ENCODE results near the gene ITGB6.
A peak's percentile ranks its signal among the peaks of the same experiment; 100 is the strongest.

The ITGB6 gene

DNA sequence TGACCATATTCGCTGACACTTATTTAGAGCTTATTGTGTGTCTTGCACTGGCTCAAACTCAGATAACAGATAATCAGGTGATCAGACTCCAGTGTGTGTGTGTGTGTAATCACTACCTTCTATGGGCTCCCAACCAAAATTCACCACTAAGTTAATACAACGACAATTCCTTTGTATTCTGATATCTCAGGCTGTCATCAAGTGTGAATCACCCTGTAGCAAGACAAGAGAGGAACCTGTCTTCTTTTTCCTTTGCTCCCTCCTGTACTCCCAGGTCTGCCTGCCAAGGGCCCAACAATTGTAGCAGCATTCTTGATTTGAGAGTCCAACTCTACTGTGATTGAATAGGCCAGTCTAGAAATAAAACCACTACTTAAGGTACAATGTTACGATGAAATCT, 25.8 kb downstream of the ITGB6 start:
- TF ChIP-seq, protein P1, sequence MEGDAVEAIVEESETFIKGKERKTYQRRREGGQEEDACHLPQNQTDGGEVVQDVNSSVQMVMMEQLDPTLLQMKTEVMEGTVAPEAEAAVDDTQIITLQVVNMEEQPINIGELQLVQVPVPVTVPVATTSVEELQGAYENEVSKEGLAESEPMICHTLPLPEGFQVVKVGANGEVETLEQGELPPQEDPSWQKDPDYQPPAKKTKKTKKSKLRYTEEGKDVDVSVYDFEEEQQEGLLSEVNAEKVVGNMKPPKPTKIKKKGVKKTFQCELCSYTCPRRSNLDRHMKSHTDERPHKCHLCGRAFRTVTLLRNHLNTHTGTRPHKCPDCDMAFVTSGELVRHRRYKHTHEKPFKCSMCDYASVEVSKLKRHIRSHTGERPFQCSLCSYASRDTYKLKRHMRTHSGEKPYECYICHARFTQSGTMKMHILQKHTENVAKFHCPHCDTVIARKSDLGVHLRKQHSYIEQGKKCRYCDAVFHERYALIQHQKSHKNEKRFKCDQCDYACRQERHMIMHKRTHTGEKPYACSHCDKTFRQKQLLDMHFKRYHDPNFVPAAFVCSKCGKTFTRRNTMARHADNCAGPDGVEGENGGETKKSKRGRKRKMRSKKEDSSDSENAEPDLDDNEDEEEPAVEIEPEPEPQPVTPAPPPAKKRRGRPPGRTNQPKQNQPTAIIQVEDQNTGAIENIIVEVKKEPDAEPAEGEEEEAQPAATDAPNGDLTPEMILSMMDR (IDR thresholded peaks at IDR 0.05; ENCODE audit: low read depth, low read length) = no peak
- no peak overlapping the region for H3K4me3 ChIP-seq (ENCODE audit: low read depth, low read length)
- H3K27me3 ChIP-seq (ENCODE audit: insufficient read depth, low read depth, severe bottlenecking) = no peaks in the 10 kb centered on the region
- no peak for DNase-seq
- H3K9me3 ChIP-seq (ENCODE audit: severe bottlenecking) = no peaks in the 10 kb centered on the region
- H3K27ac ChIP-seq = no peak overlapping the region
- H3K36me3 ChIP-seq = no peaks in the 10 kb centered on the region

DNA sequence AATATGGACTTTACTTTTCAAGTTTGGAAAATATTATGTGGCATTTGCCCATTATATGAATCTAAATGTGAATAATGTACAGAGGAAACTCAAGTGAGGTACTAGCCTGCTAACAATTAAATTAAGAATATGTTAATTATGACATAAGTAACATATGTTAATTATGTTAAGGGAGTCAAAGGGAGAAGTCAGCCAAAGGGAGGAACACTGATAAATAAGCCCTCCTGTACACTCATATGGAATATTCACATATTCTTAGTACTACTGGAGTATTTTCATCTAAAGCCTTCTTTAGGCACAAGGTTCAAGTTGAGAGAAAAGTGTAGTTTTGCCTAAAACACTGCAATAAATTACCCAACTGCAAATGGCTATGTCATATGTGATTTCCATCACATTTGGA, 30.1 kb downstream of the ITGB6 start:
- TF ChIP-seq, protein P1 (IDR thresholded peaks at IDR 0.05; ENCODE audit: low read depth, low read length) = no peak
- DNase-seq = no peak
- Histone ChIP-seq H3K9me3 (ENCODE audit: severe bottlenecking) (no peaks in the 10 kb centered on the region), H3K27me3 (ENCODE audit: insufficient read depth, low read depth, severe bottlenecking) (no peaks in the 10 kb centered on the region), H3K27ac (no peak overlapping the region), H3K4me3 (ENCODE audit: low read depth, low read length) (no peak overlapping the region), H3K36me3 (no peaks in the 10 kb centered on the region)

GRCh38 chr2:160169471-160169870, 30.6 kb downstream of the ITGB6 start:
- no peak overlapping the region for H3K27ac ChIP-seq
- H3K9me3 ChIP-seq (ENCODE audit: severe bottlenecking) = no peaks in the 10 kb centered on the region
- no peak overlapping the region for H3K4me3 ChIP-seq (ENCODE audit: low read depth, low read length)
- TF ChIP-seq, protein P1 (IDR thresholded peaks at IDR 0.05; ENCODE audit: low read depth, low read length) = no peak
- no peaks in the 10 kb centered on the region for H3K36me3 ChIP-seq
- no peak for DNase-seq
- H3K27me3 ChIP-seq (ENCODE audit: insufficient read depth, low read depth, severe bottlenecking) = no peaks in the 10 kb centered on the region

GRCh38 chr2:160168878-160169277, 31.2 kb downstream of the ITGB6 start:
- Histone ChIP-seq H3K9me3 (ENCODE audit: severe bottlenecking) (no peaks in the 10 kb centered on the region), H3K4me3 (ENCODE audit: low read depth, low read length) (no peak overlapping the region), H3K27me3 (ENCODE audit: insufficient read depth, low read depth, severe bottlenecking) (no peaks in the 10 kb centered on the region), H3K36me3 (no peaks in the 10 kb centered on the region), H3K27ac (no peak overlapping the region)
- TF ChIP-seq, protein P1 (IDR thresholded peaks at IDR 0.05; ENCODE audit: low read depth, low read length) = no peak
- DNase-seq = no peak

DNA sequence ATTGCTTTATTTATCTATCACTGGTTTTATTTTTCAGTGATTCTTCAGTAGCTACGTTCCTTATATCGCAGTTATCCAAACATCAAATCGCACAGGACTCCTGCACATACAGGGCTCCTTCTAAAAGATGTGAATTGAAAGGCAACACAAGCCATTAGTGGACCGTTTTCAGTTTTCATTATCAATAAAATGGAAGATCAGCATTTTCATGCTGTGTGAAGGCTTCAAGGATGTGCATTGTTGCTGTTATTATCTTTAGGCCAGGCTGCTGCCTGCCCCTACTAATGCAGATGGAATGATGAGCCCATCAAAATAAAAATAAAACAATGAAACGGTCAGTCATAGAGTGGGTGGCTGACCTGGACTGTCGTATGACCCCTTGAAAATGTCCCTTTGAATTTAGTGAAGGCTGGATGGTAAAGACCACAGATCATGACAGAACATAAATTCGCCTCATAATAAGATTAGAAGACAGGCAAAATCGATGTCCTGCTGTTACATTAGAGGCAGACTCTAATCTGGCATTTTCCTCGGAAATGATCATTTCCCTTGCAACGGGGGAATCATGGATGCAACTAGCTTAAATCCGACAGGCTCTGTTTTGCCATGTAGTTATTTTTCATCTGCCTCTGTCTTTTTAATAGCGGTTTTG, 32.9 kb downstream of the ITGB6 start:
- Histone ChIP-seq H3K9me3 (ENCODE audit: severe bottlenecking) (no peaks in the 10 kb centered on the region), H3K27me3 (ENCODE audit: insufficient read depth, low read depth, severe bottlenecking) (no peaks in the 10 kb centered on the region), H3K36me3 (no peaks in the 10 kb centered on the region), H3K27ac (no peak overlapping the region), H3K4me3 (ENCODE audit: low read depth, low read length) (no peak overlapping the region)
- DNase-seq = peak; percentile 22
- TF ChIP-seq, protein P1 (IDR thresholded peaks at IDR 0.05; ENCODE audit: low read depth, low read length) = no peak

GRCh38 chr2:160165996-160166395, 34.1 kb downstream of the ITGB6 start:
- H3K27me3 ChIP-seq (ENCODE audit: insufficient read depth, low read depth, severe bottlenecking) = no peaks in the 10 kb centered on the region
- no peak overlapping the region for H3K27ac ChIP-seq
- H3K4me3 ChIP-seq (ENCODE audit: low read depth, low read length) = no peak overlapping the region
- no peaks in the 10 kb centered on the region for H3K36me3 ChIP-seq
- TF ChIP-seq, protein P1 (IDR thresholded peaks at IDR 0.05; ENCODE audit: low read depth, low read length) = no peak
- DNase-seq = no peak
- H3K9me3 ChIP-seq (ENCODE audit: severe bottlenecking) = no peaks in the 10 kb centered on the region

Data from WERI-Rb-1 (cell line).